Activated CD4-positive, alpha-beta T cell treated with anti-CD3 and anti-CD28 coated beads for 36 hours (primary cell): ENCODE measurements around the gene IGFLR1. TPM values are rescaled to one million over a fixed set of nuclear protein-coding genes. Genes with fewer than 3 reads are reported as not detected.

Experiments
- ATAC-seq: fragments of 200-7000 bp; cut with Tn5 transposase; one replicate; pipeline ENCODE4 v1.10.0; 2021; ENCODE audit warnings: mild to moderate bottlenecking, moderate library complexity
- CTCF ChIA-PET: fragments of 350-600 bp; sonication (Branson Sonifier 250); formaldehyde crosslinking; loops from one replicate; lab custom pipeline; 2021; ENCODE audit warnings: antibody characterized with exemption; lab: Charles Lee
- POLR2A ChIA-PET: fragments of 350-600 bp; sonication (Branson Sonifier 250); formaldehyde crosslinking; loops from one replicate; lab custom pipeline; 2021; ENCODE audit warnings: antibody characterized with exemption, inconsistent platforms; lab: Charles Lee
- DNase-seq: peaks from one replicate; pipeline ENCODE4 v3.0.0-alpha.2; 2020
- H3K27ac Mint-ChIP-seq: one replicate; pipeline ENCODE4 v1.8.0; 2021; ENCODE audit warnings: mixed read lengths
- H3K27me3 Mint-ChIP-seq: one replicate; pipeline ENCODE4 v1.8.0; 2021; ENCODE audit warnings: mixed read lengths
- H3K36me3 Mint-ChIP-seq: one replicate; pipeline ENCODE4 v1.8.0; 2021; ENCODE audit warnings: low read depth, mixed read lengths
- H3K4me1 Mint-ChIP-seq: one replicate; pipeline ENCODE4 v1.8.0; 2021; ENCODE audit warnings: mixed read lengths
- H3K4me3 Mint-ChIP-seq: one replicate; pipeline ENCODE4 v1.8.0; 2021; ENCODE audit warnings: mild to moderate bottlenecking, moderate library complexity, mixed read lengths
- H3K9me3 Mint-ChIP-seq: one replicate; pipeline ENCODE4 v1.8.0; 2021; ENCODE audit warnings: low read depth, mixed read lengths
- intact Hi-C, 2 experiments: fragments of 100-400 bp; cut with DNase I in 1 of 2; cut with micrococcal nuclease in 1 of 2; formaldehyde crosslinking; loops; one replicate each; pipeline versions ENCODE4 v1.14.2 to v1.15.1; 2022 to 2024; cut with DNase I, micrococcal nuclease
- total RNA-seq, 2 experiments: library from RNA; stranded (reverse); gene quantifications; one replicate each; pipeline ENCODE4 v1.2.3, GENCODE V29; 2021

IGFLR1 gene
- total RNA-seq, 2 experiments from 2014 or later, result 71.4 to 80.2 TPM

DNA sequence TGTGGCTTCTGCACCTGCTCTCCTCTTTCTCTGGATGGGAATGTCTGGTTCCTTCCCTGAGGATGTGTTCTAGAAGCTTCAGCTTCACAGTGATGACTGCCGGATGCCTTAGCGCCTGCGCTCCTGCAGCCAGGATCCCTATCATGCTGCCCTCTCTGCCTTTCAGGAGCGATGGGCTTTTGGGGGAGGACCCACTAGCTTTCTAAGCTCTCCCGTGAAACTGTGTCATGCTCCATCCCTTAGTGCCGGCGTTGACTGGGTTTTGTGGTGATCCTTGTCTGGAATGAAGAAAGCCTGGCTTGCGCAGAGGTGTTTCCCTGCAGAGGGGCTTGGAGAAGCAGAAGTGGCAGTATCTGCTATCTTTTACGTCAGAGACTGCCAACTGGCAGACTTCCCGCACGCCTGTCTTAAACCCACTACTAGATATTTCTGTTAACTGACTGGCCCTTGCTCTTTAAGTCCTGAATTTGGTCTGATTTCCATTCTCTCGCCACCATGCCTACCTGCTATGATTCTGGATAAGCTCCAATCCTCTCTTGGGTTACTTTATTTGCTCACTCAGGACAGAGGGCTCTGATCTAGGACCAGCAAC, 28.3 kb downstream of the IGFLR1 start:
- DNase-seq (no peak), ATAC-seq (no peak)
- POLR2A ChIA-PET, result interaction anchor here (0.6 to 4.0 kb wide), 6 partner anchors 12 to 298 kb away, joined by 3 to 34 read pairs (median 4); partner anchors contain the start of genes HSPB6, PSENEN and U2AF1L4
- Mint-ChIP-seq H3K4me3 (peak overlapping the region; percentile 97), H3K9me3 (peaks cover 2% of the 10 kb centered on the region), H3K36me3 (peaks cover 47% of the 10 kb centered on the region), H3K27me3 (no peaks in the 10 kb centered on the region), H3K27ac (peak overlapping the region; percentile 100), H3K4me1 (peaks cover 45% of the 10 kb centered on the region)
- intact Hi-C loops, result loop anchor here (1.0 to 10.0 kb wide), 7 partner anchors 167 to 773 kb away; partner anchors contain the start of genes OVOL3 (in 1 of the 2), POLR2I (in 1 of the 2), TBCB (in 1 of the 2) and THAP8 (in 1 of the 2)
- CTCF ChIA-PET, result interaction anchor here (1.0 to 8.6 kb wide), 8 partner anchors 9 to 70 kb away, joined by 3 to 106 read pairs (median 6); partner anchors contain the start of genes COX6B1, LIN37, PSENEN and U2AF1L4

DNA sequence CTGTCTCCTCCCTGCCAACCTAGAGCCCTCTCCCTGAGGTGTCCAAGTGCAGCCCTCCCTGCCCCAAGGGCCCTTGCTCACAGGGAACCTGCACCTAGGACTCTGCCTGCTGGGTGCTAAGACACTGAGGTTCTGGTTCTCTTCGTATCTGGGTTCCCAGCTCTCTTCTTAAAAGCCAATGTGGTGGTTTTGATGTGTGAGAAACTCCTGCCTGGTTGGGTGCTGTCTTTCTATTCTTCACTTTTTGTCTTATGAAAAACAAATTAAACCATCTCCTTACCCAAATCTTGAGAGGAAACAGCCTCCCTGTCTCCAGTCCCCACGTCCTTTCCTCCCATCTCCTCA, 28.8 kb downstream of the IGFLR1 start:
- Mint-ChIP-seq H3K9me3 (peaks cover 2% of the 10 kb centered on the region), H3K27me3 (no peaks in the 10 kb centered on the region), H3K27ac (peak overlapping the region; percentile 100), H3K4me1 (peaks cover 43% of the 10 kb centered on the region), H3K4me3 (peak overlapping the region; percentile 97), H3K36me3 (peaks cover 42% of the 10 kb centered on the region)
- ChIA-PET POLR2A (interaction anchor here (0.6 to 4.0 kb wide), 10 partner anchors 11 to 217 kb away, joined by 3 to 34 read pairs (median 4); partner anchors contain the start of genes HSPB6, IGFLR1, LIN37 and PSENEN), CTCF (interaction anchor here (0.6 to 8.6 kb wide), 7 partner anchors 9 to 69 kb away, joined by 3 to 106 read pairs (median 8); partner anchors contain the start of genes PSENEN, U2AF1L4 and ZBTB32)
- no peak for DNase-seq
- intact Hi-C loops, result loop anchor here (1.0 to 10.0 kb wide), 7 partner anchors 166 to 774 kb away; partner anchors contain the start of genes OVOL3 (in 1 of the 2), POLR2I (in 1 of the 2), TBCB (in 1 of the 2) and THAP8 (in 1 of the 2)
- ATAC-seq, result no peak

DNA sequence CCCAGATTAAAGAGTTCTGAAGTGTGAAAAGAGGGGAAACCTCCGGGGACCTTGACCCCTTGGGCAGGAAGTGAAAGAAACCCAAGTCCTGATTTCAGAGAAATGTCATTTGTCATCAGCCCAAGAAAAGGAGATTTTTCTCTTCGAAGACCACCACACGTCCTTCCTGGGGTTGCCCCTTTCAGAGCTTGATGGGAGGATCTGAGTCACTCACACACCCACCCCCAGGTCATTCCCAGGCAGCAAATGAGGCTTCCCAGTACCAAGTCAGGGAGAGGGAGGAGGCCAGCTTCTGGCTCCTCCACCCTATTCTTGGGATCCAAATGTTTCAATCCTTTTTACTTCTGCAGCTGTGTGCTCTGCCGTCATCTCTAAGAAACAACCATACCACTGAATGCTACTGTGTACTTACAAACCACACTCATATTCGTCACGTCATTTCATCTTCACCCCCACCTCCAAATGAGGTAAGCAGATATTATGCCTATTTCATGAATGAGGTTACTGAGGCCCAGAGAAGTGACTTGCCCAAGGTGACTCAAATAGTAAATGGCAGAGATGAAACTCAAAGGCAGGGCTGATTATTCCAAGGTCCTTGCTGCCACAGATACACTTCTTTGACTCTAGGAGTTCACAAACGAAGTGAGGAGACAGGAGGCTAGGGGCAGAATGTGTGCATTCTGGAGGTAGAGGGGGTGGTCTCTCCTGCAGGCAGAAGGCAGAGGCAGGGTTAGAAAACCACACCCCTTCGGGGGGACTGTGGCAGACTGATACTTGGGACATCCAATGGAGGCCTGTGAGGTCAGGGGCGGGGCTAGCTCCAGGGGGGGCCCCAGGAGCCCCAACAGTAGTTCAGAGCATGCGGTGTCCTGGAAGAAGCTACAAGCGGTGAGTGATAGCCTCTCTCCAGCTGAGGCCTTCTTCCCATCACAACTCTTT, 29.4 kb downstream of the IGFLR1 start:
- Mint-ChIP-seq H3K27me3 (no peaks in the 10 kb centered on the region), H3K36me3 (peaks cover 42% of the 10 kb centered on the region)
- CTCF ChIA-PET, result interaction anchor here (0.6 to 8.6 kb wide), 7 partner anchors 11 to 65 kb away, joined by 3 to 106 read pairs (median 8); partner anchors contain the start of genes COX6B1, LIN37, PSENEN and U2AF1L4

GRCh38 chr19:35710784-35711723, 31.2 kb downstream of the IGFLR1 start:
- intact Hi-C loops, result loop anchor here (1.0 to 10.0 kb wide), 6 partner anchors 9 to 776 kb away; partner anchors contain the start of genes FFAR1 (in 1 of the 2), OVOL3 (in 1 of the 2), POLR2I (in 1 of the 2) and TBCB (in 1 of the 2)
- ChIA-PET CTCF (interaction anchor here (0.6 to 8.6 kb wide), 6 partner anchors 9 to 205 kb away, joined by 3 to 106 read pairs (median 9); partner anchors contain the start of gene IGFLR1), POLR2A (interaction anchor here (0.6 to 4.0 kb wide), 9 partner anchors 9 to 67 kb away, joined by 3 to 34 read pairs (median 4); partner anchors contain the start of genes COX6B1, IGFLR1 and LIN37)
- peak overlapping the region; percentile 56 for H3K4me3 Mint-ChIP-seq
- no peaks in the 10 kb centered on the region for H3K27me3 Mint-ChIP-seq
- DNase-seq (peak; percentile 88), ATAC-seq (peak; percentile 48)
- peak overlapping the region; percentile 100 for H3K27ac Mint-ChIP-seq
- peaks cover 2% of the 10 kb centered on the region for H3K9me3 Mint-ChIP-seq
- H3K36me3 Mint-ChIP-seq, result peaks cover 31% of the 10 kb centered on the region
- peaks cover 43% of the 10 kb centered on the region for H3K4me1 Mint-ChIP-seq

More for the DNA sequence above, 29.4 kb downstream of the IGFLR1 start:
- peak; percentile 36 for ATAC-seq
- H3K9me3 Mint-ChIP-seq, result peaks cover 2% of the 10 kb centered on the region
- peaks cover 43% of the 10 kb centered on the region for H3K4me1 Mint-ChIP-seq
- POLR2A ChIA-PET, result interaction anchor here (0.6 to 4.0 kb wide), 13 partner anchors 11 to 724 kb away, joined by 3 to 34 read pairs (median 5); partner anchors contain the start of genes HSPB6, IGFLR1, LIN37 and PSENEN
- peak overlapping the region; percentile 97 for H3K4me3 Mint-ChIP-seq
- peak; percentile 92 for DNase-seq
- intact Hi-C loops, result loop anchor here (1.0 to 10.0 kb wide), 7 partner anchors 166 to 774 kb away; partner anchors contain the start of genes OVOL3 (in 1 of the 2), POLR2I (in 1 of the 2), TBCB (in 1 of the 2) and THAP8 (in 1 of the 2)
- H3K27ac Mint-ChIP-seq, result peak overlapping the region; percentile 100

DNA sequence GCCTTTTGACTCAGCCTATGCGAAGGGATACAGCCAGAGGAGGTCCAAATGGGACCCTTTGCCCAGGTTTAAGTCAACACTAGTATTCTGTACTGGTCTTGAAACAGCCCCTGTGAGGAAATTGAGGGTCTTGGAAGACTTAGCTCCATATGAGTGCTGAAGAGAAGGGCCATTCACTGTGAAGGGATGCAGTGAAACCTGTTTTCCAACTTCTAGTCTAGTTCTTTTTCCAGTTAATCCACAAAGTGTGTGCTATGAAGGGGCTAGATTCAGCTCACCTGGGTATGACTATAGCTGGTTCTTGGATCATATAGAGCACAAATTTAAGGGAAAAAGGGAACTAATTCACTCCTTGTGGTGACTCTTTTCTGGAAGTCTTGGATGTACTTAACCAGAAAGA, 33.9 kb downstream of the IGFLR1 start:
- DNase-seq (no peak), ATAC-seq (no peak)
- peaks cover 2% of the 10 kb centered on the region for H3K9me3 Mint-ChIP-seq
- no peak overlapping the region for H3K4me3 Mint-ChIP-seq
- H3K36me3 Mint-ChIP-seq, result peaks cover 4% of the 10 kb centered on the region
- H3K4me1 Mint-ChIP-seq, result peaks cover 34% of the 10 kb centered on the region
- no peaks in the 10 kb centered on the region for H3K27me3 Mint-ChIP-seq
- ChIA-PET POLR2A (no interaction called here), CTCF (interaction anchor here (8.6 kb wide), 1 partner anchor 12 kb away, joined by 106 read pairs; no protein-coding TSS in a partner anchor)
- intact Hi-C loops, result no loop called here
- peak overlapping the region; percentile 69 for H3K27ac Mint-ChIP-seq

DNA sequence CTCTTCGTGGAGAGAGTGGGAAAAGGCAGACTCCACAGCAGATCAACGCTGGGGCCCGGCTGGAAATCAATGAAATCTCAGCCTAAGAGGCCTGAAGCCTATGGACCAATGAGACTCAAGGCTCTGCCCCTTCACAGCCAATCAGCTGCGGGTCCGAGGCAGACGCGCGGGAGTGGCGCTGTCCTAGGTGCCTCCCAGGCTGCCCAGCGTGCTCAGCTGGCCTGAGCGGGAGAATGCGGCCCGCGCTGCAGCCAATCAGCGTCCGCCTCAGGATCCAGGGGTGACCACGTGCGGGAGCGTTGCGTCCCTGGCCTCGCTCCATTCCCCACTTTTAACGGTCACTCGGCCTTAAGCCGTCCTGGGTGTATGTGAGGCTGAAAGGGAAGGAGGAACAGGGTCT, 38.0 kb downstream of the IGFLR1 start, which contains the start of gene ZBTB32:
Gene ZBTB32 (plus strand): TSS at position 341 of the 400 bp plus-strand sequence. CDS start 10,069 bp downstream, outside the sequence.
- peak; percentile 65 for DNase-seq
- intact Hi-C loops, result no loop called here
- ATAC-seq, result no peak
- no peaks in the 10 kb centered on the region for H3K9me3 Mint-ChIP-seq
- ChIA-PET CTCF (interaction anchor here (1.1 to 1.6 kb wide), 2 partner anchors 10 kb away, joined by 4 to 7 read pairs; no protein-coding TSS in a partner anchor), POLR2A (no interaction called here)
- no peak within 1 kb of the TSS for H3K27ac Mint-ChIP-seq
- H3K4me1 Mint-ChIP-seq, result peaks cover 10% of the 10 kb centered on the region
- H3K4me3 Mint-ChIP-seq, result no peak within 1 kb of the TSS
- H3K27me3 Mint-ChIP-seq, result no peaks in the 10 kb centered on the region
- H3K36me3 Mint-ChIP-seq, result no peaks in the 10 kb centered on the region

DNA sequence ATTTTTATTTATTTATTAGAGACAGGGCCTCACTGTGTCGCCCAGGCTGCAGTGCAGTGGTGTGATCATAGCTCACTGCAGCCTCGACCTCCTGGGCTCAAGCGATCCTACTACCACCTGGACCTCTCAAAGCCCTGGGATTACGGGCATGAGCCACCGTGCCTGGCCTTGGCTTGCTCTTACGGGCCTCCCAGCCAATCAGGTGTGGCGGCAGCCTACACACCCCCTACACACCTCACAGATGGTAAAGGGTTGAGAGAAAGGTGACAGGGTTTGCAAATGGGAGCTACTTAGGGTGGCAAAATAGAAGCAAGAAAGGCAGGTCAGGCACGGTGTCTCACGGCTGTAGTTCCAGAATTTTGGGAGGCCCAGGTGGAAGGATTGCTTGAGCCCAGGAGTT, 38.9 kb downstream of the IGFLR1 start:
- ChIA-PET POLR2A (interaction anchor here (1.6 to 2.6 kb wide), 2 partner anchors 9 to 41 kb away, joined by 13 to 34 read pairs; partner anchors contain the start of genes PSENEN and U2AF1L4), CTCF (interaction anchor here (1.2 to 2.8 kb wide), 4 partner anchors 9 to 45 kb away, joined by 3 to 45 read pairs (median 6); partner anchors contain the start of gene LIN37)
- Mint-ChIP-seq H3K9me3 (no peaks in the 10 kb centered on the region), H3K4me3 (no peak overlapping the region), H3K4me1 (peaks cover 8% of the 10 kb centered on the region), H3K27me3 (no peaks in the 10 kb centered on the region), H3K36me3 (no peaks in the 10 kb centered on the region), H3K27ac (no peak overlapping the region)
- DNase-seq (no peak), ATAC-seq (no peak)
- intact Hi-C loops, result loop anchor here (2.0 kb wide), 4 partner anchors 13 to 437 kb away; partner anchors contain the start of genes CAPNS1 (in 1 of the 2), COX6B1 (in 1 of the 2), THAP8 (in 1 of the 2) and WDR62 (in 1 of the 2)

DNA sequence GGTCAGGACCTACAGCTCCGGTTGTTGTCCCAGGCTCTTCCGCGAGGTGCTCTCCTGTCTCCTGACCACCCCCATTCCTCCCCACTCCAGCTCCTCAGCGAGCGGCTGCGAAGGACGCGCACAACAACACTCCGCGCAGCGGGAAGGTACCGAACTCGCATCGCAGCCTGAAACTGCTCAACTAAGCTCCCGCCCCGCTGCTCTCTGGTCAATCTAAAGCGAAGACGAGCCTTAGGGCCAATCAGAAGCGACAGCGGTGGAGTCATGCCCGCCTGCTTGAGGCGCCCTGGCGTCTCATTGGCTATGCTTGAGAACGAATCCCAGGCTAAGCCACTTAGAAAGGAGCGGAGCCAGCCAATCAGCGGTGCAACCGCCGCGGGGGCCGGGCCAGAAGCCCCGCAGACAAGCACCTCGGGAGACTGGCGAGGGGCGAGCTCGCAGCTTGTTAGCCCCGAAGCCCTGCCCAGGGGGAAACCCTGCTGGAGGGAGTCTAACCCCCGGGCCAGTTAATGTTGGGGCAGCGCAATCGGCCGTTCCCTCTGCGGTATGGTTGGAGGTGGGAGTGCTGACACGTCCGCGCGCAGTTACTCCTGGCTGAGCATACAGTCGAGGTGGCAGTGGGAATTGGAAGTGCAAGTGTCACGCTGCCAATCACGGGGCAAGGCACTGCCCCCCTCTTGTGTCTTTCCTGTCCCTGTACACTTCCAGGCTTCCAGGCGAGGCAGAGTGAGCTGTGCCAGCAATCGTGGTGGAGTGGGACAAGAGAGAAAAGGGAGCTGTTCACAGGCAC, 39.8 kb downstream of the IGFLR1 start:
- Mint-ChIP-seq H3K27me3 (no peaks in the 10 kb centered on the region), H3K4me3 (peak overlapping the region; percentile 83), H3K36me3 (no peaks in the 10 kb centered on the region), H3K9me3 (no peaks in the 10 kb centered on the region), H3K27ac (peak overlapping the region; percentile 99), H3K4me1 (peaks cover 8% of the 10 kb centered on the region)
- ChIA-PET CTCF (interaction anchor here (0.8 to 2.8 kb wide), 8 partner anchors 8 to 230 kb away, joined by 3 to 45 read pairs (median 5); partner anchors contain the start of gene LIN37), POLR2A (interaction anchor here (0.5 to 2.6 kb wide), 11 partner anchors 10 to 338 kb away, joined by 3 to 34 read pairs (median 4); partner anchors contain the start of genes PSENEN and U2AF1L4)
- DNase-seq (peak; percentile 97), ATAC-seq (peak; percentile 99)
- intact Hi-C loops, result loop anchor here (1.0 to 2.0 kb wide), 9 partner anchors 9 to 438 kb away; partner anchors contain the start of genes ALKBH6 (in 1 of the 2), ARHGAP33 (in 1 of the 2), CAPNS1 (in 1 of the 2) and COX6B1 (in 1 of the 2)
